Activated T-cell treated with anti-CD3 and anti-CD28 coated beads, Interleukin-2, amount 50 U/mL, for 24 hours (primary cell): ENCODE results near the gene P3H3.
A peak's percentile ranks its signal among the peaks of the same experiment; 100 is the strongest.

Experiments
- DNase-seq: peaks from one replicate; pipeline ENCODE4 v3.0.0-alpha.2; 2020
- H3K27ac Mint-ChIP-seq: 2 replicates; pipeline ENCODE4 v1.8.0; 2020; ENCODE audit warnings: mild to moderate bottlenecking, mixed read lengths
- H3K27me3 Mint-ChIP-seq: 2 replicates; pipeline ENCODE4 v1.8.0; 2020; ENCODE audit warnings: mixed read lengths
- H3K36me3 Mint-ChIP-seq: 2 replicates; pipeline ENCODE4 v1.8.0; 2020; ENCODE audit warnings: low read depth, mixed read lengths
- H3K4me1 Mint-ChIP-seq: 2 replicates; pipeline ENCODE4 v1.8.0; 2020; ENCODE audit warnings: low read depth, mixed read lengths
- H3K4me3 Mint-ChIP-seq: 2 replicates; pipeline ENCODE4 v1.8.0; 2020; ENCODE audit warnings: mild to moderate bottlenecking, moderate library complexity, mixed read lengths
- H3K9me3 Mint-ChIP-seq: 2 replicates; pipeline ENCODE4 v1.8.0; 2020; ENCODE audit warnings: mixed read lengths

Gene P3H3, protein sequence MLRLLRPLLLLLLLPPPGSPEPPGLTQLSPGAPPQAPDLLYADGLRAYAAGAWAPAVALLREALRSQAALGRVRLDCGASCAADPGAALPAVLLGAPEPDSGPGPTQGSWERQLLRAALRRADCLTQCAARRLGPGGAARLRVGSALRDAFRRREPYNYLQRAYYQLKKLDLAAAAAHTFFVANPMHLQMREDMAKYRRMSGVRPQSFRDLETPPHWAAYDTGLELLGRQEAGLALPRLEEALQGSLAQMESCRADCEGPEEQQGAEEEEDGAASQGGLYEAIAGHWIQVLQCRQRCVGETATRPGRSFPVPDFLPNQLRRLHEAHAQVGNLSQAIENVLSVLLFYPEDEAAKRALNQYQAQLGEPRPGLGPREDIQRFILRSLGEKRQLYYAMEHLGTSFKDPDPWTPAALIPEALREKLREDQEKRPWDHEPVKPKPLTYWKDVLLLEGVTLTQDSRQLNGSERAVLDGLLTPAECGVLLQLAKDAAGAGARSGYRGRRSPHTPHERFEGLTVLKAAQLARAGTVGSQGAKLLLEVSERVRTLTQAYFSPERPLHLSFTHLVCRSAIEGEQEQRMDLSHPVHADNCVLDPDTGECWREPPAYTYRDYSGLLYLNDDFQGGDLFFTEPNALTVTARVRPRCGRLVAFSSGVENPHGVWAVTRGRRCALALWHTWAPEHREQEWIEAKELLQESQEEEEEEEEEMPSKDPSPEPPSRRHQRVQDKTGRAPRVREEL

GRCh38 chr12:6827982-6828780 is at the start of gene P3H3:
P3H3 (plus strand) TSS chr12:6828407; CDS start chr12:6828441, 34 bp downstream.
- peak; percentile 63 for DNase-seq
- Mint-ChIP-seq H3K4me1 (peaks cover 23% of the 10 kb centered on the region), H3K27me3 (peaks cover 63% of the 10 kb centered on the region), H3K9me3 (no peaks in the 10 kb centered on the region), H3K36me3 (no peaks in the 10 kb centered on the region), H3K27ac (peak within 1 kb of the TSS; percentile 57), H3K4me3 (peak within 1 kb of the TSS; percentile 78)

DNA sequence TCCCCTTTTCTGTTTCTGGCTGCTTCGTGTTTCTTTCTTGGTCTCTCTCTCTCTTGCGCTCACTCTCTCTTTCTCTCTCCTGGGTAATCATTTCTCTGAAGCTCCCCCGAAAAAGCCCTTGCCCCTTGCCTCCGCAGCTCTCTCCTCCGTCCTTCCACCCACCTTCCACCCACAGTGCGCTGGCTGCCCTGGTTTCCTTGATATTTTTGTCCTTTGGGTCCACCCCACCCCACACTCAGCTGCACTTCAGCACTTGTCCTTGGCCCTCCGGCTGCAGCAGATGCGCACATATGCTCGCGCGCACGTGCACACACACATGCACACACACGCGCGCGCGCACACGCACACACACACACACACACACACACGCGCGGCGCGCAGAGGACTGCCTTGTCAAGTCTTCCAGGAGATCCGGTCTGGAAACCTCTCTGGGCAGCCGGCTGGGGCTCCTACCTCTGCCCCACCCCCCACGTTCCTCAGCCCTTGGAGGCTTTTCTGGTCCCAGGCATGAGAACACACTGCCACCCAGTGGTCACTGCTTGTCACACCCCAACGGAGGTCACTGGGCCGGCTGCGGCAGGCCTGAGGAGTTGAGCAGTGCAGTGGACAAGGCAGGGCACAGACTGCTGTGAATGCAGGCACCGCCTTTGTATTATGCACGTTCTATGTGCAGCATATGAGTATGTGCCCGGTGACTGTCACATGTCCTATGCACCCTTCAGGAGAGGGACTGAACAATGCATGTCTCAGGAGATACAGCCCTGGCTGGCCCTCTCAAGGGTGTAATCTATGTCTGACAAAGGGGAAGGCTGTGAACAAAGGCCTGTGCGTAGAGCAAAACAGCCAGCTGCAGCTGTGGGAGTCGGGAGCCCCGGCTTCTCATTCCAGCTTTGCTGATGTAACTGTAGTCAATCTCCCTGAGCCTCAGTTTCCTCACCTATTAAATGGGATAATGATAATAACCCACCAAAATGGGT is 49.3 kb upstream of the P3H3 start:
- peak overlapping the region; percentile 76 for H3K4me3 Mint-ChIP-seq
- DNase-seq = peak; percentile 90
- H3K27me3 Mint-ChIP-seq = no peaks in the 10 kb centered on the region
- peaks cover 89% of the 10 kb centered on the region for H3K4me1 Mint-ChIP-seq
- no peaks in the 10 kb centered on the region for H3K9me3 Mint-ChIP-seq
- H3K27ac Mint-ChIP-seq = peak overlapping the region; percentile 91
- peaks cover 49% of the 10 kb centered on the region for H3K36me3 Mint-ChIP-seq

DNA sequence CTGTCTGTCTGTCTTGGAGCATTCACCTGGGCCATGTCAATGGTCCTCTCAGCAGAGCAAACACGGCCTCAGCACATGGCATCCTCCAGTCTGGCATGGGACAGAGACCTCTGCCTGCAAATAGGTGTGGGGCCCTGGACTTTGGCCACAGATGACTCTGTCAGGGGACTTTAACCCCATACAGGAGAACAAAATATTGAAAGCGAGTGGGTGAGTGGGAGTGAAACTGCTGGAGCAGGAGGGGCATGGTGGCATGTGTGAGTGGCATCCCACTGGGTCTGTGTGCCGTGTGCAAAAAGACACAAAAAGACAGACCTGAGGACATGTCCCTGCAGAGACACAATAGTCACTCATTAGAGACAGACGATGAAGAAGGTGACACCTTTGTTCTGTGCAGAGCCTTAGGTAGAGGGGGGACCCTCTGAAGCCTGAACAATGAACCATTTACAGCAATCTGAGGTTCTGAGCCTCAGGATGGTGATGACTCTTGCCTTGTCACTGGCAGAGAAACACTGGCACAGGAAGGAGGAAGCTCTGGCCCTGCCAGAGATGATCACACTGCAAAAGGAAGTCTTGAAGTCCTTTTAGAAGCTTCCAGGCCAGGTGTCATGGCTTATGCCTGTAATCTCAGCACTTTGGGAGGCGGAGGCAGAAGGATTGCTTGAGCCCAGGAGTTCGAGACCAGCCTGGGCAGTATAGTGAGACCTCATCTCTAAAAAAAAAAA is 48.3 kb upstream of the P3H3 start:
- H3K36me3 Mint-ChIP-seq = peaks cover 39% of the 10 kb centered on the region
- H3K27me3 Mint-ChIP-seq = no peaks in the 10 kb centered on the region
- peak overlapping the region; percentile 91 for H3K27ac Mint-ChIP-seq
- peaks cover 90% of the 10 kb centered on the region for H3K4me1 Mint-ChIP-seq
- H3K9me3 Mint-ChIP-seq = no peaks in the 10 kb centered on the region
- DNase-seq = no peak
- H3K4me3 Mint-ChIP-seq = peak overlapping the region; percentile 57

DNA sequence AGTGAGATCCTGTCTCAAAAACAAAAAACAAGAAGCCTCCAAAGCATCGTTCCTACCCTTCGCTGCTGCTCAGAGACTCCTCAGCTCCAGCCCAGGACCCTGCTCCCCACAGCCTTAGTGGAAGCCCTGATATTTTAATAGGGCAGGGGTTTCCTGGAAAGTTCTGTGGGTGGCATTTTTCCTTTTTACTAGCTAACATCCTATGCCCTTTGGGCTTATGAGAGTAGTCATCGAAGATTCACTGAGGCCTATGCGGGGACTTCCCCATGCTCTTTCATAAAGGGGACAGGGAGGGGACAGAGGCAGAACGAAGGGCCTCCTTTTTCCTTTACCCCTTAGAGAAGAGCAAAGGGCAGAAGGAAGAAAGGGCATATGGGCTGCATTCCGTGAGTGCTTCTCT is 47.6 kb upstream of the P3H3 start:
- Mint-ChIP-seq H3K27me3 (no peaks in the 10 kb centered on the region), H3K27ac (peak overlapping the region; percentile 91), H3K9me3 (no peaks in the 10 kb centered on the region), H3K36me3 (peaks cover 32% of the 10 kb centered on the region), H3K4me1 (peaks cover 88% of the 10 kb centered on the region), H3K4me3 (peak overlapping the region; percentile 57)
- DNase-seq = no peak

DNA sequence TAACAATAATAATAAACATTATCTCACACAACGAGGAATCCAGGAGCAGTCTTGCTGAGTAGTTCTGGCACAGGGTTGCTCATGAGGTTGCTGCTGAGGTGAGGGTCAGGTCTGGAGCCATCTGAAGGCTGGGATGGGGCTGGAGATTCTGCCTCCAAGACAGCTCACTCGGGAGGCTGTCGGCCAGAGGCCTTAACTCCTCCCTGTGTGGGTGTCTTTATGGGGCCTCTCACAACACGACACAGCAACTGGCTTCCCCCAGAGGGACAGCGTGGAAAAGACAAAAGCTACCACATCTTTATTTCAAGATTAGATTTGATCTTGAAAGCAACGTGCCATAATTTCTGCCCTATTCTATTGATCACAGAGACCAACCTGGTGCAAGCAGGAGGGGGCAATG is 46.1 kb upstream of the P3H3 start:
- Mint-ChIP-seq H3K36me3 (peaks cover 18% of the 10 kb centered on the region), H3K27me3 (no peaks in the 10 kb centered on the region), H3K9me3 (no peaks in the 10 kb centered on the region), H3K4me3 (peak overlapping the region; percentile 33), H3K27ac (peak overlapping the region; percentile 59), H3K4me1 (peaks cover 87% of the 10 kb centered on the region)
- DNase-seq = no peak

DNA sequence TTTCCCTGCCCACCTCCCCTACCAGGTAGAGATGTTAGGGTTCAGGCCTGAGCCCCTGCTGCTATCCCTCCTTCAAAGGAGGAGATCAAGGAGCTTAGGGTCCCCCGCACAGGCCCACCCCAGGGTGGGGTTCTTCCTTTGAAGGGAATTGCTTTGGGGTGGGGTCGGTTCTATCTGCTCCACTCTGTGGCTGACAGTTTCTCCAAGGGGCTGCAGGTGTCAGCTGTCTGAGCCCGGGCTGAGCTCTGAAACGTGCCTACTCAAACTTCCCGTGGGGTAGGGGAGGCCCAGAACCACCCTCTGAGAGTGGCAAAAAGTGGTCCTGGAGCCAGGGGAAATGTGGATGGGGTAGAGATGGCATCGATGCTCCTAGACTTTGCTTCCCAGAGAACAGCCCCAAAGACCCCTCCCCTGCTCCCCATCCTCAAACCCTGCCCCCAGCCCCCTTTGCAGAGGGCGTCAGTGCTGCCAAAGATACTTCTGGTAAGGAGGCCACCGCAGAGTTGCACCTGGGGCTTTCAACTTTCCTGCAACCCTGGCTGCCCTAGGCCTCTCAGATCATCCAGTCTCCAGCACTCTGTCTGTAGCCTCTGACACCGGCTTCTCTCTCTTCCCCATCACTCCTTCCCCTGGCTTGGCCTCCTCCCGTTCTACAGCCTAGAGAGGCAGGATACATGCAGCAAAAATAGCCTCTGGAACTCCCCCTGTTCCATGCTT is 45.2 kb upstream of the P3H3 start:
- no peaks in the 10 kb centered on the region for H3K27me3 Mint-ChIP-seq
- H3K4me1 Mint-ChIP-seq = peaks cover 82% of the 10 kb centered on the region
- H3K36me3 Mint-ChIP-seq = peaks cover 9% of the 10 kb centered on the region
- H3K9me3 Mint-ChIP-seq = no peaks in the 10 kb centered on the region
- H3K4me3 Mint-ChIP-seq = peak overlapping the region; percentile 39
- H3K27ac Mint-ChIP-seq = peak overlapping the region; percentile 77
- DNase-seq = no peak

GRCh38 chr12:6783828-6784227 is 44.4 kb upstream of the P3H3 start:
- no peak overlapping the region for H3K4me3 Mint-ChIP-seq
- H3K36me3 Mint-ChIP-seq = peaks cover under 1% of the 10 kb centered on the region
- H3K9me3 Mint-ChIP-seq = no peaks in the 10 kb centered on the region
- H3K4me1 Mint-ChIP-seq = peaks cover 82% of the 10 kb centered on the region
- H3K27me3 Mint-ChIP-seq = no peaks in the 10 kb centered on the region
- no peak for DNase-seq
- peak overlapping the region; percentile 61 for H3K27ac Mint-ChIP-seq

DNA sequence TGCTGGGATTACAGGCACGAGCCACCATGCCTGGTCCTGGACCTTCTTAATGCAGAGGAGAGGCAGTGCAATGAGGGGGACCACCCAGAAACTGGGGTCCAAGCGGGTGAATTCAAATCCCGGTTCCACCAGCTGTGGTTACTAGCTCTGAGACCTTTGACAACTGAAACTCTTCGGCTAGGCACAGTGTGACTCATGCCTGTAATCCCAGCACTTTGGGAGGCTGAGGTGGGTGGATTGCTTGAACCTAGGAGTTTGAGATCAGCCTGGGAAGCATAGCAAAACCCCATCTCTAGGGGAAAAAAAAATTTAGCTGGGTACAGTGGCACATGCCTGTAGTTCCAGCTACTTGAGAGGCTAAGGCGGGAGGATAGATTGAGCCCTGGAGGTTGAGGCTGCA is 43.9 kb upstream of the P3H3 start:
- Mint-ChIP-seq H3K4me3 (no peak overlapping the region), H3K27ac (peak overlapping the region; percentile 55), H3K27me3 (no peaks in the 10 kb centered on the region), H3K9me3 (no peaks in the 10 kb centered on the region), H3K36me3 (peaks cover under 1% of the 10 kb centered on the region), H3K4me1 (peaks cover 82% of the 10 kb centered on the region)
- no peak for DNase-seq

DNA sequence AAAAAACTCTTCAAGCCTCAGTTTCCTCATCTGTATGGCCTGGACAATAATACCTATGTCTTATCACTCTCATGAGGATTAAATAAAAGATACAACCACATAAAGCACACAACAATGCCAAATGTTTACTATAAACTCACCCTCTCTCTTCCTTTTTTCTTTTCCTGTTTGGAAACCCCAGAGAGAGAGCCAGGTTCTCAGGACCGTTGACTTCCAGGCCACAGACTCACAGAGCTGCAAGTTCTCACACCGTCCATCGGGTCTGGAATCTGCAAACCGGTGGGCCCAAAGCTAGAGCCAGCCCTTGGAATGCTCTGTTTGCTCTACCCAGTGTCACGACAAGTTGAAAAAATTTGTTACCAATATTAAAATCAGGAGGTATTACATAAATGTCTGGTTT is 43.4 kb upstream of the P3H3 start:
- H3K4me1 Mint-ChIP-seq = peaks cover 79% of the 10 kb centered on the region
- peak overlapping the region; percentile 55 for H3K27ac Mint-ChIP-seq
- H3K9me3 Mint-ChIP-seq = no peaks in the 10 kb centered on the region
- H3K27me3 Mint-ChIP-seq = no peaks in the 10 kb centered on the region
- H3K4me3 Mint-ChIP-seq = no peak overlapping the region
- H3K36me3 Mint-ChIP-seq = peaks cover 5% of the 10 kb centered on the region
- no peak for DNase-seq

DNA sequence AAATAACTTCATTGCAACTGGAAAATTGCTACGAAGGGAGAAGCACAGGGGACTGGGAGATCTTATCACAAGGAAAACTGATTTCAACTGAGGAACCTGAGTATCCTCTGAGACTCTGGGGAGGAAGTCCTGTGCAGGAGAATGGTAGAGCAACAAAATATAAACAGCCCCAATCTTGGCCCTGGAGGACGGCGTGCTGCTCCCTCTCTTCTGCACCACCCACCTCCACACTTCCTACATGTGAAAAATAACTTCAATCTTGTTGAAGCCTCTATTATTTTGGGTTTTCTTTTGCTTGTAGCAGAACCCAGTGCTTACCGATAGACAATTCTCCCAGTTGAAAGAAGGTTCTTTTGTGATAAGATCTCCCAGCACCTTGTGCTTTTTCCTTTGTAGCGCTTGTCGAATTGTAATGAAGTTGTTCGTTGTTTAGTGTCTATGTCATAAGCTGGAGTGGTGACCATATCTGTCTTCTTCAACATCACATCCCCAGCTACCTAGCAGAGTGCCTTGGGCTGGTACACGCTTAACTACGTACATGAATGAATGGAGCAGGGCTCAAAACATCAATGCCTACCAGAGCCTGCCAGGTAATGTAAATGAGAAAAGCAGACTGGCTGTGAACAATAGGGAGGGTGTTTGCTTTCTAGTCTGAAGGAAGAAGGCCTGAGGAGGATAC is 41.7 kb upstream of the P3H3 start:
- H3K36me3 Mint-ChIP-seq = peaks cover 16% of the 10 kb centered on the region
- no peak for DNase-seq
- H3K4me1 Mint-ChIP-seq = peaks cover 68% of the 10 kb centered on the region
- H3K4me3 Mint-ChIP-seq = peak overlapping the region; percentile 39
- H3K27me3 Mint-ChIP-seq = no peaks in the 10 kb centered on the region
- no peaks in the 10 kb centered on the region for H3K9me3 Mint-ChIP-seq
- H3K27ac Mint-ChIP-seq = peak overlapping the region; percentile 76

GRCh38 chr12:6787309-6787708 is 40.9 kb upstream of the P3H3 start:
- no peaks in the 10 kb centered on the region for H3K9me3 Mint-ChIP-seq
- peaks cover 24% of the 10 kb centered on the region for H3K36me3 Mint-ChIP-seq
- H3K27me3 Mint-ChIP-seq = no peaks in the 10 kb centered on the region
- DNase-seq = no peak
- no peak overlapping the region for H3K4me3 Mint-ChIP-seq
- H3K4me1 Mint-ChIP-seq = peaks cover 70% of the 10 kb centered on the region
- H3K27ac Mint-ChIP-seq = peak overlapping the region; percentile 76
